GM23338 (cell line): ENCODE results near the gene RHBDL3. TPM values are rescaled to one million over a fixed set of nuclear protein-coding genes. Genes with fewer than 3 reads are reported as not detected.
A peak's percentile ranks its signal among the peaks of the same experiment; 100 is the strongest.

Experiments
- ATAC-seq: fragments of 200-7000 bp; cut with Tn5 transposase; 3 replicates; pipeline ENCODE4 v1.9.1; 2020
- DNase-seq: peaks from one replicate; pipeline ENCODE4 v3.0.0-alpha.2; 2015; ENCODE audit warnings: low spot score
- H2AFZ ChIP-seq: fragments of 200-600 bp; sonication (generic); 2 replicates; pipeline ENCODE4 v1.8.0; 2016; ENCODE audit warnings: antibody characterized with exemption, mild to moderate bottlenecking, moderate library complexity
- H3F3A ChIP-seq: fragments of 200-600 bp; sonication (generic); replicated peaks from 2 replicates; pipeline ENCODE4 v1.8.0; 2017; ENCODE audit warnings: antibody characterized with exemption, mixed run types, low read depth
- H3K27ac ChIP-seq: fragments of 200-600 bp; sonication (generic); 2 replicates; pipeline ENCODE4 v1.6.1; 2016; ENCODE audit warnings: low read depth
- H3K27me3 ChIP-seq: fragments of 200-600 bp; sonication (generic); 2 replicates; pipeline ENCODE4 v1.8.0; 2016; ENCODE audit warnings: mild to moderate bottlenecking, mixed run types, moderate library complexity; ENCODE audit not compliant: insufficient read depth
- H3K36me3 ChIP-seq: fragments of 200-600 bp; sonication (generic); 2 replicates; pipeline ENCODE4 v1.8.0; 2016; ENCODE audit warnings: mild to moderate bottlenecking; ENCODE audit not compliant: insufficient read depth
- H3K4me1 ChIP-seq: fragments of 200-600 bp; sonication (generic); 2 replicates; pipeline ENCODE4 v1.8.0; 2016; ENCODE audit warnings: mild to moderate bottlenecking, moderate library complexity; ENCODE audit not compliant: insufficient read depth
- H3K4me2 ChIP-seq: fragments of 200-600 bp; sonication (generic); 2 replicates; pipeline ENCODE4 v1.7.1; 2017; ENCODE audit warnings: mixed run types
- H3K4me3 ChIP-seq: fragments of 200-600 bp; sonication (generic); 2 replicates; pipeline ENCODE4 v1.6.1; 2016; ENCODE audit warnings: mixed run types
- H3K79me2 ChIP-seq: fragments of 200-600 bp; sonication (generic); replicated peaks from 2 replicates; pipeline ENCODE4 v1.8.0; 2017; ENCODE audit warnings: mild to moderate bottlenecking; ENCODE audit not compliant: insufficient read depth
- H3K9me2 ChIP-seq: fragments of 200-600 bp; sonication (generic); 2 replicates; pipeline ENCODE4 v1.8.0; 2017; ENCODE audit not compliant: insufficient read depth
- H4K20me1 ChIP-seq: fragments of 200-600 bp; sonication (generic); replicated peaks from 2 replicates; pipeline ENCODE4 v1.8.0; 2017; ENCODE audit warnings: mild to moderate bottlenecking; ENCODE audit not compliant: insufficient read depth
- H3K27ac Mint-ChIP-seq: 2 replicates; pipeline ENCODE4 v1.8.0; 2020; ENCODE audit warnings: inconsistent platforms, mild to moderate bottlenecking, moderate library complexity, mixed read lengths
- H3K27me3 Mint-ChIP-seq: 3 replicates; pipeline ENCODE4 v1.8.0; 2022; ENCODE audit warnings: low read depth, mild to moderate bottlenecking, moderate library complexity, mixed read lengths, inconsistent platforms; ENCODE audit not compliant: insufficient read depth, poor library complexity
- H3K36me3 Mint-ChIP-seq: 3 replicates; pipeline ENCODE4 v1.8.0; 2021; ENCODE audit warnings: low read depth, mild to moderate bottlenecking, inconsistent platforms, moderate library complexity, mixed read lengths
- H3K4me1 Mint-ChIP-seq: 3 replicates; pipeline ENCODE4 v1.8.0; 2020; ENCODE audit warnings: mild to moderate bottlenecking, inconsistent platforms, mixed read lengths
- H3K4me3 Mint-ChIP-seq: 3 replicates; pipeline ENCODE4 v1.8.0; 2021; ENCODE audit warnings: moderate library complexity, mild to moderate bottlenecking, inconsistent platforms, mixed read lengths
- H3K9me3 Mint-ChIP-seq: 3 replicates; pipeline ENCODE4 v1.8.0; 2020; ENCODE audit warnings: moderate library complexity, mild to moderate bottlenecking, inconsistent platforms, mixed read lengths
- CREB1 ChIP-seq: fragments of 250-450 bp; sonication (Bioruptor Pico); IDR thresholded peaks from 2 replicates; pipeline ENCODE4 v1.5.0; 2020; ENCODE audit warnings: low read depth, mild to moderate bottlenecking, moderate library complexity
- EZH2 ChIP-seq: fragments of 200-600 bp; sonication (generic); IDR thresholded peaks from one replicate; pipeline ENCODE4 v1.8.0; 2017; ENCODE audit warnings: antibody characterized with exemption, mild to moderate bottlenecking, low read depth; ENCODE audit not compliant: unreplicated experiment
- JUNB ChIP-seq: IDR thresholded peaks from one replicate; pipeline ENCODE4 v1.6.1; 2016; ENCODE audit warnings: antibody characterized with exemption; ENCODE audit not compliant: unreplicated experiment
- NANOG ChIP-seq: IDR thresholded peaks from 2 replicates; pipeline ENCODE4 v1.6.1; 2016; ENCODE audit warnings: antibody characterized with exemption, borderline replicate concordance
- POLR2AphosphoS5 ChIP-seq: IDR thresholded peaks from 2 replicates; pipeline ENCODE4 v1.6.1; 2016; ENCODE audit warnings: antibody characterized with exemption, low read depth
- REST ChIP-seq: IDR thresholded peaks from one replicate; pipeline ENCODE4 v1.6.1; 2018; ENCODE audit warnings: antibody characterized with exemption; ENCODE audit not compliant: unreplicated experiment
- STAT1 ChIP-seq: IDR thresholded peaks from one replicate; pipeline ENCODE4 v1.6.1; 2016; ENCODE audit warnings: antibody characterized with exemption; ENCODE audit not compliant: unreplicated experiment
- ZNF114 ChIP-seq: fragments of 250-450 bp; sonication (Bioruptor Pico); IDR thresholded peaks from 2 replicates; pipeline ENCODE4 v1.5.0; 2020; ENCODE audit warnings: mild to moderate bottlenecking, moderate library complexity
- ZNF331 ChIP-seq: fragments of 250-450 bp; sonication (Bioruptor Pico); IDR thresholded peaks from 2 replicates; pipeline ENCODE4 v1.5.0; 2020; ENCODE audit warnings: low read depth, mild to moderate bottlenecking, moderate library complexity
- polyA plus RNA-seq: library from polyadenylated mRNA; unstranded; fragments of >200 nt; fragmentation: Nextera tagmentation; extraction: Ambion mirVana; gene quantifications from 2 replicates; pipeline ENCODE4 v1.2.1, GENCODE V29; 2016
- total RNA-seq: library from RNA; depleted of rRNA; stranded (reverse); fragments of >200 nt; shearing (Covaris generic); gene quantifications from 2 replicates; pipeline ENCODE4 v1.2.3, GENCODE V29; 2014
- TF ChIP-seq, protein P1 (sequence below), 2 experiments: fragments of 200-600 bp in 1 of 2; sonication (generic) in 1 of 2; conservative IDR thresholded peaks; 2 replicates each; pipeline versions ENCODE4 v1.5.1 to v1.6.1; 2016 to 2017; ENCODE audit warnings: antibody characterized with exemption in 2 of 2, low read depth in 2 of 2, mild to moderate bottlenecking in 2 of 2, moderate library complexity in 1 of 2
- TF ChIP-seq, protein P2 (sequence below): IDR thresholded peaks from 2 replicates; pipeline ENCODE4 v1.6.1; 2016; ENCODE audit warnings: antibody characterized with exemption

RHBDL3 gene
- total and polyA plus RNA-seq, 2 experiments from 2014 or later, result 2.3 to 8.1 TPM

GRCh38 chr17:32222621-32223020 is 43.0 kb upstream of the RHBDL3 start:
- H2AFZ ChIP-seq, result no peak overlapping the region
- no peaks in the 10 kb centered on the region for H3K79me2 ChIP-seq
- H3K4me3 ChIP-seq, result no peak overlapping the region
- H3K4me1 ChIP-seq, result peaks cover 13% of the 10 kb centered on the region
- no peak overlapping the region for H3K27ac ChIP-seq
- H3K27me3 ChIP-seq, result no peaks in the 10 kb centered on the region
- Mint-ChIP-seq H3K9me3 (no peaks in the 10 kb centered on the region; the same call in 2 of the 3 replicates), H3K27ac (no peak overlapping the region), H3K27me3 (peaks cover 2% of the 10 kb centered on the region), H3K4me3 (no peak overlapping the region), H3K36me3 (peaks cover 3% of the 10 kb centered on the region; the same call in 1 of the 3 replicates), H3K4me1 (peaks cover 9% of the 10 kb centered on the region)
- no peaks in the 10 kb centered on the region for H3F3A ChIP-seq
- no peaks in the 10 kb centered on the region for H3K9me2 ChIP-seq
- no peaks in the 10 kb centered on the region for H4K20me1 ChIP-seq
- ATAC-seq, result peak; percentile 46; the same call in 2 of the 3 replicates
- no peaks in the 10 kb centered on the region for H3K36me3 ChIP-seq
- no peak for DNase-seq
- no peak for TF ChIP-seq STAT1
- TF ChIP-seq NANOG, result no peak
- no peak for TF ChIP-seq JUNB
- no peak for TF ChIP-seq CREB1 (CRISPR knock-in tag)
- TF ChIP-seq, protein P1, sequence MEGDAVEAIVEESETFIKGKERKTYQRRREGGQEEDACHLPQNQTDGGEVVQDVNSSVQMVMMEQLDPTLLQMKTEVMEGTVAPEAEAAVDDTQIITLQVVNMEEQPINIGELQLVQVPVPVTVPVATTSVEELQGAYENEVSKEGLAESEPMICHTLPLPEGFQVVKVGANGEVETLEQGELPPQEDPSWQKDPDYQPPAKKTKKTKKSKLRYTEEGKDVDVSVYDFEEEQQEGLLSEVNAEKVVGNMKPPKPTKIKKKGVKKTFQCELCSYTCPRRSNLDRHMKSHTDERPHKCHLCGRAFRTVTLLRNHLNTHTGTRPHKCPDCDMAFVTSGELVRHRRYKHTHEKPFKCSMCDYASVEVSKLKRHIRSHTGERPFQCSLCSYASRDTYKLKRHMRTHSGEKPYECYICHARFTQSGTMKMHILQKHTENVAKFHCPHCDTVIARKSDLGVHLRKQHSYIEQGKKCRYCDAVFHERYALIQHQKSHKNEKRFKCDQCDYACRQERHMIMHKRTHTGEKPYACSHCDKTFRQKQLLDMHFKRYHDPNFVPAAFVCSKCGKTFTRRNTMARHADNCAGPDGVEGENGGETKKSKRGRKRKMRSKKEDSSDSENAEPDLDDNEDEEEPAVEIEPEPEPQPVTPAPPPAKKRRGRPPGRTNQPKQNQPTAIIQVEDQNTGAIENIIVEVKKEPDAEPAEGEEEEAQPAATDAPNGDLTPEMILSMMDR (conservative IDR thresholded peaks at IDR 0.05; ENCODE audit: low read depth in 2 of 2), result no peak; a peak in 1 of 4 replicates
- TF ChIP-seq, protein P2, sequence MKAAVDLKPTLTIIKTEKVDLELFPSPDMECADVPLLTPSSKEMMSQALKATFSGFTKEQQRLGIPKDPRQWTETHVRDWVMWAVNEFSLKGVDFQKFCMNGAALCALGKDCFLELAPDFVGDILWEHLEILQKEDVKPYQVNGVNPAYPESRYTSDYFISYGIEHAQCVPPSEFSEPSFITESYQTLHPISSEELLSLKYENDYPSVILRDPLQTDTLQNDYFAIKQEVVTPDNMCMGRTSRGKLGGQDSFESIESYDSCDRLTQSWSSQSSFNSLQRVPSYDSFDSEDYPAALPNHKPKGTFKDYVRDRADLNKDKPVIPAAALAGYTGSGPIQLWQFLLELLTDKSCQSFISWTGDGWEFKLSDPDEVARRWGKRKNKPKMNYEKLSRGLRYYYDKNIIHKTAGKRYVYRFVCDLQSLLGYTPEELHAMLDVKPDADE, result no peak
- TF ChIP-seq EZH2, result no peak
- TF ChIP-seq ZNF114, result no peak
- TF ChIP-seq POLR2AphosphoS5, result no peak
- TF ChIP-seq ZNF331, result no peak
- TF ChIP-seq REST, result no peak
- H3K4me2 ChIP-seq, result no peak overlapping the region
